IPS DF 6.9 (cell line): ENCODE results near the gene DNAH9.

ENCODE experiments used
- DNase-seq: peaks from one replicate; pipeline ENCODE4 v3.0.0-alpha.2; 2013; ENCODE audit warnings: low read depth, low spot score
- H3K27ac ChIP-seq: one replicate; pipeline ENCODE4 v1.5.1; 2013; ENCODE audit warnings: low read length, control low read depth
- H3K27me3 ChIP-seq: 2 replicates; pipeline ENCODE4 v1.6.1; 2013; ENCODE audit warnings: mild to moderate bottlenecking, low read length; ENCODE audit not compliant: control insufficient read depth, insufficient read depth
- H3K36me3 ChIP-seq: 2 replicates; pipeline ENCODE4 v1.6.1; 2013; ENCODE audit warnings: low read length; ENCODE audit not compliant: control insufficient read depth, insufficient read depth
- H3K4me1 ChIP-seq: 2 replicates; pipeline ENCODE4 v1.6.1; 2013; ENCODE audit warnings: low read length; ENCODE audit not compliant: control insufficient read depth, insufficient read depth
- H3K4me3 ChIP-seq: 2 replicates; pipeline ENCODE4 v1.5.1; 2013; ENCODE audit warnings: mild to moderate bottlenecking, low read length
- H3K9me3 ChIP-seq: 2 replicates; pipeline ENCODE4 v1.6.1; 2013; ENCODE audit warnings: low read length, inconsistent platforms; ENCODE audit not compliant: control insufficient read depth, insufficient read depth
- WGBS: extraction: QIAGEN DNeasy Blood & Tissue Kit; methylation state at CpG from one replicate; pipeline ENCODE4 v1.1.7; 2013; ENCODE audit warnings: mixed read lengths, missing lambda C conversion rate; ENCODE audit not compliant: insufficient read length, insufficient coverage; 5-methylcytosine and 5-hydroxymethylcytosine counted together

Gene DNAH9

DNA sequence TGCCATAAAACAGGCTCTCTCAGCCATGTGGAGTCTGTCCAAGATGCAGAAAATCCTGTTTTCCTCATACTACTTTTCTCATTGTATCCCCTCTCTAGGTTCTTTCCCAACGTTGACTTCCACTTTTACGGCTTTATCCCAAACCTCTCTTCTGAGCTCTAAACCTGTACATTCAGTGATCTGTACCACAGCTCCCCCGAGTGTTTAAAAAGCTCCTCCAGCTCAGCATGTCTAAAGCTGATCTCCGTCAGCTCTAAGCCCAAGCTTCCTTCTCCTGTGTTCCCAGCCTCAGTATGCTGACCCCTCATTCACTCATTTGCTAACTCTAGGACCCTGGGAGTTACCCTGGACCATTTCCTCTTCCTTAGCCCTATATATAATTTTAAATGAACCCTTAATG is 144.6 kb downstream of the DNAH9 start:
- no CpG with 5 or more reads among the region's 4 CpGs for WGBS

DNA sequence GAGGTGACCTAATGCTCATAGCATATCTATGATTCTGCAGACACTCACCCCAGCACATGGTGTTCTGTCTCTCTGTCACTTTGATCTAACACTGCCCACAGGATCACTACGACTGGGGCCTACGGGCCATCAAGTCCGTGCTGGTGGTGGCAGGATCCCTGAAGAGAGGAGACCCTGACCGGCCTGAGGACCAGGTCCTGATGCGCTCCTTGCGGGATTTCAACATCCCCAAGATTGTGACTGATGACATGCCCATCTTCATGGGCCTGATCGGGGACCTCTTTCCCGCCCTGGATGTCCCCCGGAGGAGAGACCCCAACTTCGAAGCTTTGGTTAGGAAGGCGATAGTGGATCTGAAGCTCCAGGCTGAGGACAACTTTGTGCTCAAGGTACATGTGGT is 146.4 kb downstream of the DNAH9 start:
- Histone ChIP-seq H3K27ac (no peak overlapping the region), H3K9me3 (no peaks in the 10 kb centered on the region), H3K4me1 (0 out of 2 replicates have a peak, but pooled peaks cover 1% of the 10 kb centered on the region), H3K27me3 (no peaks in the 10 kb centered on the region), H3K36me3 (no peaks in the 10 kb centered on the region), H3K4me3 (no peak overlapping the region)
- no CpG with 5 or more reads among the region's 11 CpGs for WGBS
- DNase-seq = no peak

More for the DNA sequence above, 144.6 kb downstream of the DNAH9 start:
- no peaks in the 10 kb centered on the region for H3K9me3 ChIP-seq
- no peak overlapping the region for H3K27ac ChIP-seq
- no peaks in the 10 kb centered on the region for H3K27me3 ChIP-seq
- no peak overlapping the region for H3K4me3 ChIP-seq
- 0 out of 2 replicates have a peak, but pooled peaks cover 1% of the 10 kb centered on the region for H3K4me1 ChIP-seq
- DNase-seq = peak; percentile 13
- H3K36me3 ChIP-seq = no peaks in the 10 kb centered on the region

DNA sequence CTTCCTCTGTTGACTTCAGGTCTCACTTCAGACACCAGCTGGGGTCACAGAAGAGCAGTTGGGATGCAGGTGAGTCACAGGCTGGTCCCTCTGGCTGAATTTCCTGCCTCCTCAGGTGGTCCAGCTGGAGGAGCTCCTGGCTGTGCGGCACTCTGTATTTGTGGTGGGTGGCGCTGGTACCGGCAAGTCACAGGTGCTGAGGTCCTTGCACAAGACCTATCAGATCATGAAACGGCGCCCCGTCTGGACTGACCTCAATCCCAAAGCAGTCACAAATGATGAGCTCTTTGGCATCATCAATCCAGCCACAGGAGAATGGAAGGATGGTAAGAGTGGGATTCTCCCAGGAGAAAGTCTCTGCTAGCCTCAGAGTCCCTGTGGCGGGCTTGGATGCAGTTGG is 149.2 kb downstream of the DNAH9 start:
- Histone ChIP-seq H3K27ac (no peak overlapping the region), H3K4me3 (no peak overlapping the region), H3K9me3 (no peaks in the 10 kb centered on the region), H3K36me3 (no peaks in the 10 kb centered on the region), H3K4me1 (0 out of 2 replicates have a peak, but pooled peaks cover 1% of the 10 kb centered on the region), H3K27me3 (no peaks in the 10 kb centered on the region)
- WGBS = no CpG with 5 or more reads among the region's 7 CpGs
- DNase-seq = no peak

DNA sequence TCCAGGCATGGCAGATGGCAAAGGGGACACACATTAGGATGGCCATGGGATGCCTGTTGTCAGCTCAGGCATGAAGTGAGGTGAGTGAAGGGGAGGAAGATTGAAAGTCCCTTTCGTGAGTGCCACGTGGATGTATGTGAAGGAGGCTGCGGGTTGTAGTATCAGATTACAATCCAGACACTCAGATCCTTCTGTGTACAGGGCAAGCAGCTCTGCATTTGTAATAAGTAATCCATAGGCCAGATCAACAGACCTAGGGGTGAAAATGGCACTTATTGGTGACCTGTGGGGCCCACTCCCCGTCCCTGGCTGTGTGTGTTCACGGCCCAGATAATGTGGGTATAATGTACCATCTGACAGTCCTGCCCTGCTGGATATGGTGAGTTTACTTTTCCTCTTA is 159.5 kb downstream of the DNAH9 start:
- no CpG with 5 or more reads among the region's 5 CpGs for WGBS

DNA sequence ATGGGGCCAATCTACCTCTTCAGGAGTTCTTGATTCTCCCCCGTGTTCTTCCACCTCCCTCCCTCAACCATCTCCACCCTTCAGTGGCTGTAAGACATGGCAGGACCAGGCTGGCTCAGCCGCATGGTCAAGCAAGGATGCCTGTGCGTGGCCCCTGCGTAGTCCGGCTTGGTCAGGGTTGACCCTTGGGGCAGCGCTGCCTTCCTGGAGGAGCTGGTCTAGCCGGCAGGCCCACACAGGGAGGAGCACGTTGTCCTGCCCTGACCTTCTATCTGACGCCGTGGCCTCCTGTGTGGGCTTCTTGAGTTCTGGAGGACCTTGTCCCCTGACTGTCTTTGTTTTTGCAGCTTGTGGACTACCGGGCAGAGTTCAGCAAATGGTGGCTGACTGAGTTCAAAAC is 169.8 kb downstream of the DNAH9 start:
- Histone ChIP-seq H3K4me3 (no peak overlapping the region), H3K4me1 (no peaks in the 10 kb centered on the region), H3K9me3 (no peaks in the 10 kb centered on the region), H3K36me3 (no peaks in the 10 kb centered on the region), H3K27me3 (no peaks in the 10 kb centered on the region), H3K27ac (no peak overlapping the region)
- no CpG with 5 or more reads among the region's 11 CpGs for WGBS
- no peak for DNase-seq

More for the DNA sequence above, 159.5 kb downstream of the DNAH9 start:
- no peaks in the 10 kb centered on the region for H3K27me3 ChIP-seq
- H3K4me1 ChIP-seq = no peaks in the 10 kb centered on the region
- no peaks in the 10 kb centered on the region for H3K36me3 ChIP-seq
- DNase-seq = no peak
- H3K4me3 ChIP-seq = no peak overlapping the region
- no peaks in the 10 kb centered on the region for H3K9me3 ChIP-seq
- no peak overlapping the region for H3K27ac ChIP-seq

- H3K4me1 ChIP-seq = no peaks in the 10 kb centered on the region
- no peak for DNase-seq
- no peaks in the 10 kb centered on the region for H3K27me3 ChIP-seq
- H3K27ac ChIP-seq = no peak overlapping the region
- H3K9me3 ChIP-seq = no peaks in the 10 kb centered on the region
- no peak overlapping the region for H3K4me3 ChIP-seq
- no CpG with 5 or more reads among the region's 19 CpGs for WGBS
- no peaks in the 10 kb centered on the region for H3K36me3 ChIP-seq
These were observed 170.7 kb downstream of the DNAH9 start for GRCh38 chr17:11768981-11769380.

DNA sequence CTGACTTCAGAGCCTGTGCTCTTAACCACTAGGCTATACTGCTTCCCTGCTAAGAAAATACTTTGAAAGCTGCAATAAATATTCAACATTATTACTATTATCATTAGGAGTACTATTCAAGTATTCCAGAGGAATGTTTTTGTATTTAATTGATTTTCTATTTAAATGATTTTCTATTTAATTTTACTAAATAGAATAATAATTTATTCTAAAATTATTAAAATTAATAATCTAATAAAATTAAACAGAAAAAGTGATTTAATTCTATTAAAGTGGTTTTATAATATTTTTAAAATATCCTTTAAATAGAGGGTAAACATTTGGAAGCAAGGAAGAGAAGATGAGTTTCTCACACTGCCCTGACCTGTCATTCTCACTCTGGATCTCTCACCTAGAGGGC is 173.8 kb downstream of the DNAH9 start:
- DNase-seq = no peak
- Histone ChIP-seq H3K36me3 (no peaks in the 10 kb centered on the region), H3K9me3 (no peaks in the 10 kb centered on the region), H3K4me3 (no peak overlapping the region), H3K4me1 (no peaks in the 10 kb centered on the region), H3K27me3 (no peaks in the 10 kb centered on the region), H3K27ac (no peak overlapping the region)

GRCh38 chr17:11779892-11780291 is 181.6 kb downstream of the DNAH9 start:
- WGBS = no CpG with 5 or more reads among the region's 2 CpGs
- no peaks in the 10 kb centered on the region for H3K9me3 ChIP-seq
- H3K36me3 ChIP-seq = no peaks in the 10 kb centered on the region
- no peak for DNase-seq
- no peaks in the 10 kb centered on the region for H3K27me3 ChIP-seq
- no peak overlapping the region for H3K27ac ChIP-seq
- no peak overlapping the region for H3K4me3 ChIP-seq
- H3K4me1 ChIP-seq = no peaks in the 10 kb centered on the region

GRCh38 chr17:11780621-11781020 is 182.4 kb downstream of the DNAH9 start:
- Histone ChIP-seq H3K4me3 (no peak overlapping the region), H3K9me3 (no peaks in the 10 kb centered on the region), H3K4me1 (no peaks in the 10 kb centered on the region), H3K27ac (no peak overlapping the region), H3K27me3 (no peaks in the 10 kb centered on the region), H3K36me3 (no peaks in the 10 kb centered on the region)
- no peak for DNase-seq
- WGBS = no CpG with 5 or more reads among the region's 5 CpGs

DNA sequence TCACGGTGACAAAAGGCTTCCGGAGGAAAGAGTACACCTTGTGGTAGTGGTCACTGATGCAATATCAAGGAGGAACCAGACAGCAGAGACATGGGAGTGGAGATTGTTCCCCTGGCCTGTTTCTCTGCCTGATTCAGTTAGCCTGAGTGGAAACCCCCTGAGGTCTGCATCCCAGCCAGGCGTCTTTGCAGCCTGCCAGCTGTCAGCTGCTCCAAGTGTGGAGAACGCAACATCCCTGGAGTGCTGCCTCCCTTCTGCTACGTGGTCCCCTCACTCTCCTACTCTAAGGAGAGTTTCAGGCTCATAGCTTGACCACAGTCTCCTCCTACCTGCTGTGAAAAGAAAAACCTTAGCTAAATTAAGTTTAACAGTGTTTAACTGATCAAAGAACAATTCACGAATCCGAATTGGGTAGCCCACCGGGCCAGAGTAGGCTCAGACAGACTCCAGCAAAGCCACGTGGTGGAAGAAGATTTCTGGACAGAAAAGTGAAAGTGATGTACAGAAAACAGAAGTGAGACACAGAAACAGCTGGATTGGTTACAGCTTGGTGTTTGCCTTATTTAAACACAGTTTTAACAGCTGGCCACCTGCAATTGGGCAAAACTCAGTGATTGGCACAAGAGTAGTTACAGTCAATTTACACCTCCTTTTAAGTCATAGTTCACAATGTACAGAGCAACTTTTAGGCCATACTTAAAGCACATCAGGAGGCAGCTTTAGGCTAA is 188.6 kb downstream of the DNAH9 start:
- no CpG with 5 or more reads among the region's 9 CpGs for WGBS
- Histone ChIP-seq H3K27me3 (no peaks in the 10 kb centered on the region), H3K27ac (no peak overlapping the region), H3K9me3 (no peaks in the 10 kb centered on the region), H3K36me3 (no peaks in the 10 kb centered on the region), H3K4me3 (no peak overlapping the region), H3K4me1 (no peaks in the 10 kb centered on the region)
- DNase-seq = no peak

DNA sequence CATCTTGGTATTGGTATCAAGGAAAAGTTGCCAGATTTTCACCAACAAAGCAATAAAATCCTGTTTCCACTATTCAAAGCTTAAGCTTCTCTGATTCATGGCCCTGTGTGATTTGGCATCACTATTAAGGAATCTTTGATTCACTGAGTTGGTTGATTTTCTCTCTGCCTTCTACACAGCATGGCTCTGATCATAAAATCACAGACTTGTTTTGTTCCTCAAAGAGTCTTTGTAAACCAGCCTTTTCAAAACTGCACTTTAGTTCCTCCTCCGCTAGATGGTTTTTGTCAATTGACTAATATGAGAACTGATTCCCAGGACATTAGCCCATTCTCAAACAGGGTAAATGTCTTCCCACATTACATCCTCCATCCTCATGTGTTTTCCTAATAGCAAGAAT is 197.6 kb downstream of the DNAH9 start:
- Histone ChIP-seq H3K9me3 (no peaks in the 10 kb centered on the region), H3K36me3 (no peaks in the 10 kb centered on the region), H3K4me1 (no peaks in the 10 kb centered on the region), H3K4me3 (no peak overlapping the region), H3K27me3 (no peaks in the 10 kb centered on the region), H3K27ac (no peak overlapping the region)
- no peak for DNase-seq
- WGBS = no CpG with 5 or more reads among the region's 1 CpG
